Natural killer cell (primary cell): Measurements from ENCODE around the gene NFIC. TPM values are rescaled to one million over a fixed set of nuclear protein-coding genes. Genes with fewer than 3 reads are reported as not detected.

ENCODE experiments used
- ATAC-seq, 3 donors: fragments of 150-1000 bp in 2 of 3; fragments of 200-7000 bp in 1 of 3; cut with Tn5 transposase; 1 replicate in 1 of 3; 2 replicates in 2 of 3; pipeline ENCODE4 v1.10.0; 2021; ENCODE audit warnings: mild to moderate bottlenecking in 2 of 3, moderate library complexity in 2 of 3
- DNase-seq, 2 donors: peaks; one replicate each; pipeline versions ENCODE4 v3.0.0 to v3.0.0-alpha.2; 2013 to 2021; ENCODE audit warnings: mixed read lengths in 1 of 2
- H3K27ac ChIP-seq: one replicate; pipeline ENCODE4 v1.5.1; 2013; ENCODE audit warnings: mild to moderate bottlenecking, low read length
- H3K27me3 ChIP-seq: one replicate; pipeline ENCODE4 v1.6.1; 2013; ENCODE audit warnings: low read length; ENCODE audit not compliant: control insufficient read depth, insufficient read depth
- H3K36me3 ChIP-seq: one replicate; pipeline ENCODE4 v1.6.1; 2013; ENCODE audit warnings: low read length; ENCODE audit not compliant: control insufficient read depth, insufficient read depth
- H3K4me1 ChIP-seq: one replicate; pipeline ENCODE4 v1.6.1; 2013; ENCODE audit warnings: low read length; ENCODE audit not compliant: control insufficient read depth, insufficient read depth
- H3K4me3 ChIP-seq: one replicate; pipeline ENCODE4 v1.5.1; 2013; ENCODE audit warnings: low read length
- H3K9me3 ChIP-seq: one replicate; pipeline ENCODE4 v1.6.1; 2013; ENCODE audit warnings: low read length; ENCODE audit not compliant: control insufficient read depth, insufficient read depth
- H3K27ac Mint-ChIP-seq, 2 donors: one replicate each; pipeline ENCODE4 v1.8.0; 2022; ENCODE audit warnings: mild to moderate bottlenecking in 2 of 2, mixed read lengths in 2 of 2, moderate library complexity in 1 of 2
- H3K27me3 Mint-ChIP-seq, 2 donors: one replicate each; pipeline ENCODE4 v1.8.0; 2022; ENCODE audit warnings: low read depth in 2 of 2, mixed read lengths in 2 of 2
- H3K36me3 Mint-ChIP-seq: one replicate; pipeline ENCODE4 v1.8.0; 2022; ENCODE audit warnings: mixed read lengths
- H3K4me1 Mint-ChIP-seq, 2 donors: one replicate each; pipeline ENCODE4 v1.8.0; 2022; ENCODE audit warnings: mixed read lengths in 2 of 2
- H3K4me3 Mint-ChIP-seq: one replicate; pipeline ENCODE4 v1.8.0; 2022; ENCODE audit warnings: mild to moderate bottlenecking, moderate library complexity, mixed read lengths
- H3K9me3 Mint-ChIP-seq, 2 donors: one replicate each; pipeline ENCODE4 v1.8.0; 2022; ENCODE audit warnings: mixed read lengths in 2 of 2
- WGBS: methylation state at CpG from one replicate; pipeline ENCODE4 v1.1.7; 2013; ENCODE audit warnings: missing lambda C conversion rate; ENCODE audit not compliant: insufficient coverage; 5-methylcytosine and 5-hydroxymethylcytosine counted together
- intact Hi-C: fragments of 100-400 bp; cut with micrococcal nuclease; formaldehyde crosslinking; loops from one replicate; pipeline ENCODE4 v1.14.2; 2022
- total RNA-seq, 4 donors: library from RNA; stranded (reverse); fragments of 120-200 nt in 1 of 4; gene quantifications; one replicate each; pipeline versions ENCODE4 v1.2.3 to v1.2.4, GENCODE V29; 2013 to 2022
- TF ChIP-seq, protein P1 (sequence below): fragments of 200-600 bp; IDR thresholded peaks from one replicate; pipeline ENCODE4 v1.8.0; 2022; ENCODE audit warnings: antibody characterized with exemption

Gene NFIC
- total RNA-seq, 3 donors from 2014 or later (not counting 1 experiment from before 2014, with no cell fraction given): 18.5 to 22.2 (median 20.6) TPM

DNA sequence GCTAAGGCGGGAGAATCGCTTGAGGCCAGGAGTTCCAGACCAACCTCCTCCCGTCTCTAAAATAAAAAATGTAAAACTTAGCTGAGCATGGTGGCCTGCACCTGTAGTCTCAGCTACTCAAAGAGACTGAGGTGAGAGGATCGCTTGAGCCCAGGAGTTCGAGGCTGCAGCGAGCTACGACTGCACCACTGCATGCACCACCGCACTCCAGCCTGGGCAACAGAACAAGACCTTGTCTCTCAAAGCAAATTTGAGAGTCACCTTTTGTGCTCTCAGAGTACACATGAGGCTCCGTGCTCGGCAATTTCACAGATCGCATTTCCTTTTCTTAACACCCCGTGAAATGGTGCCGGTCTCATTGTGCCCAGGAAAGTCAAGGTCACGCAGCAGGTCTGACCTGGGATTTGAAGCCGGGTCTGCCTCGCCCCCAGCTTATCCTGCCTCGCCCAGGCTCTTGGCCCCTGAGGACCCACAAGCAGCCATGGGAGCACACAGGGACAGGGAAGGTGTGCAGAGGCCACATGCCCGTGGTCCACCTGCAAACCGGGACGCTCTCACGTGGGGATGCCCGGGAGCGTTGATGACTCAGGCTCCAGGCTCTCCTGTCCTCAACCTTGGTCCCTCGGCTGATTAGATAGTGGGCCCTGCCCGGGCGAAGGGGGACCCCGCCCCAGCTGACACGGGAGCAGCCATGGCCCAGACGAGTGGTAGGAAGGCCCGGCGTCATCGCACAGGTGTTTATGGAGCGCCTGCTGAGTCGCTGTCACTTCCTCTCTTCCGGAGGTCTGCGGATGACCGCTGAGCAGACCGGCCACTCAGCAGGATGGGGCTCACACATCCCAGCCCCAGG, 115.1 kb downstream of the NFIC start:
- DNase-seq: no peak
- no peak for ATAC-seq
- intact Hi-C loops: no loop called here
- H3K4me3 ChIP-seq: no peak overlapping the region
- H3K36me3 ChIP-seq: no peaks in the 10 kb centered on the region
- H3K9me3 ChIP-seq: no peaks in the 10 kb centered on the region
- WGBS: 87% methylated on average over 38 of the region's 38 CpGs
- H3K36me3 Mint-ChIP-seq: no peaks in the 10 kb centered on the region
- H3K27ac Mint-ChIP-seq: no peak overlapping the region
- no peaks in the 10 kb centered on the region for H3K9me3 Mint-ChIP-seq
- no peaks in the 10 kb centered on the region for H3K27me3 Mint-ChIP-seq
- H3K27ac ChIP-seq: no peak overlapping the region
- peaks cover 25% of the 10 kb centered on the region for H3K4me1 ChIP-seq
- H3K4me1 Mint-ChIP-seq: peaks cover 13 to 29% of the 10 kb centered on the region in 2 donors
- no peak overlapping the region for H3K4me3 Mint-ChIP-seq
- TF ChIP-seq, protein P1, sequence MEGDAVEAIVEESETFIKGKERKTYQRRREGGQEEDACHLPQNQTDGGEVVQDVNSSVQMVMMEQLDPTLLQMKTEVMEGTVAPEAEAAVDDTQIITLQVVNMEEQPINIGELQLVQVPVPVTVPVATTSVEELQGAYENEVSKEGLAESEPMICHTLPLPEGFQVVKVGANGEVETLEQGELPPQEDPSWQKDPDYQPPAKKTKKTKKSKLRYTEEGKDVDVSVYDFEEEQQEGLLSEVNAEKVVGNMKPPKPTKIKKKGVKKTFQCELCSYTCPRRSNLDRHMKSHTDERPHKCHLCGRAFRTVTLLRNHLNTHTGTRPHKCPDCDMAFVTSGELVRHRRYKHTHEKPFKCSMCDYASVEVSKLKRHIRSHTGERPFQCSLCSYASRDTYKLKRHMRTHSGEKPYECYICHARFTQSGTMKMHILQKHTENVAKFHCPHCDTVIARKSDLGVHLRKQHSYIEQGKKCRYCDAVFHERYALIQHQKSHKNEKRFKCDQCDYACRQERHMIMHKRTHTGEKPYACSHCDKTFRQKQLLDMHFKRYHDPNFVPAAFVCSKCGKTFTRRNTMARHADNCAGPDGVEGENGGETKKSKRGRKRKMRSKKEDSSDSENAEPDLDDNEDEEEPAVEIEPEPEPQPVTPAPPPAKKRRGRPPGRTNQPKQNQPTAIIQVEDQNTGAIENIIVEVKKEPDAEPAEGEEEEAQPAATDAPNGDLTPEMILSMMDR: no peak
- no peaks in the 10 kb centered on the region for H3K27me3 ChIP-seq

DNA sequence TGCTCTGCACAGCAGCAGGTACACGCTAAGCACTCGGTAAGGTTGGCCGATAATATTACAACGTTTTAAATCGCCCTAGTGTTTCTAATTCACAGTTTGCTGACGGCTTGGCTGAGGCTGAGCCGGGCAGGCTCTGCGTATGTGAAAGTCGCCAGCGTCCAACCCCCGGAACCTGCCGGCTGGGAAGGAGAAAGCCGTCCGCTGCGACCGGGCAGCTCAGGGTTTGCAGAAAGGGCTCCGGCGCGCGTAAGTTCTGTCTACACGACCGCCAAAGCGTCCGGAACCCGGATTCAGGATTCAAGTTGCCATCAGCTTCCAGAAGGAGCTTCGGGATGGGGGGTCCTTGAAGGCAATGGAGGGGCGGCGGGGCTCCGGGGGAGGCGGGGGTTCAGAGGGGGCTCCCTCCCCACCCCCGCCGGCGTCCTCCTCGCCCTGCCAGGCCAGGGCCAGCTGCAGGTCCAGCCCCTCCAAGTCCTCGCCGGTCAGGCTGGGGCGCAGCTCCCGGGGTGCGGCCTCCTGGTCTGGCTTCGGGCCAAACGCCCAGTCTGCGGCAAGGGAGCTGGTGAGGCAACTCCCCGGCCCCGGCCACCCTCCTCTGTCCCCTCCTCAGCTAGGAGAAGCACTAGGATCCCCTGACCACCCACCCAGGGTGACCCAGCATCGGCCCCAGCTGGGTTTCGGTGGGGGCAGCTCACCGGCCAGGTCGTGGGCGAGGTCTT, 116.3 kb downstream of the NFIC start:
- no peak for ATAC-seq
- WGBS: 93% methylated on average over 49 of the region's 49 CpGs
- Mint-ChIP-seq H3K36me3 (no peaks in the 10 kb centered on the region), H3K9me3 (no peaks in the 10 kb centered on the region), H3K4me1 (peaks cover 13 to 29% of the 10 kb centered on the region in 2 donors), H3K4me3 (no peak overlapping the region), H3K27me3 (no peaks in the 10 kb centered on the region), H3K27ac (no peak overlapping the region)
- TF ChIP-seq, protein P1: no peak
- Histone ChIP-seq H3K4me1 (peaks cover 25% of the 10 kb centered on the region), H3K4me3 (no peak overlapping the region), H3K27ac (no peak overlapping the region), H3K27me3 (no peaks in the 10 kb centered on the region), H3K9me3 (no peaks in the 10 kb centered on the region), H3K36me3 (no peaks in the 10 kb centered on the region)
- DNase-seq: no peak
- intact Hi-C loops: no loop called here

DNA sequence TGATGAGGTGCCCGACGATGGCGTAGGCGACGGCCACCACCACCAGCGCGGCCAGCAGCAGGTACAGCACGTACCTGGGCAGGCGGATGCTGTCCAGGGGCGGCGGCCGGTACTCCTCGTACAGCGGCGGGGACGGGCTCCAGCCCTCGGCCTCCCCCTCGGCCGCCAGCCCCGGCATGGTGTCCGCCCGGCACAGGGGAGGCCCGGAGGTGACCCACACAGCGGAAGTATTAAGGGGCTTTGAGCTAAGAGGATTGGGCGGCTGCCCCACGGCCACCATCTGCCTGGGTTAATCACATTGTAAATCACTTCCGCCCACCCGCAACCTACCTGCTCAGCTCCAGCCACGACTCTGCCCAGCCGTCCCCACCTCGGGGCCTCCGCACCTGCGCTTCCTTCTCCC, 116.8 kb downstream of the NFIC start, which contains the start of gene SMIM44:
SMIM44 (minus strand) TSS at position 216 of the 403 bp plus-strand sequence; CDS start at position 178, 38 bp downstream.
- H3K4me1 ChIP-seq: peaks cover 22% of the 10 kb centered on the region
- no peak for DNase-seq
- H3K27me3 ChIP-seq: no peaks in the 10 kb centered on the region
- H3K36me3 ChIP-seq: no peaks in the 10 kb centered on the region
- Mint-ChIP-seq H3K27me3 (no peaks in the 10 kb centered on the region), H3K36me3 (no peaks in the 10 kb centered on the region), H3K27ac (no peak within 1 kb of the TSS), H3K4me3 (no peak within 1 kb of the TSS), H3K9me3 (no peaks in the 10 kb centered on the region), H3K4me1 (peaks cover 8 to 24% of the 10 kb centered on the region in 2 donors)
- WGBS: 90% methylated on average over 33 of the region's 33 CpGs
- no peaks in the 10 kb centered on the region for H3K9me3 ChIP-seq
- no peak within 1 kb of the TSS for H3K4me3 ChIP-seq
- TF ChIP-seq, protein P1: no peak
- intact Hi-C loops: no loop called here
- ATAC-seq: no peak
- H3K27ac ChIP-seq: no peak within 1 kb of the TSS
